ENCODE results near the gene DOCK1. TPM values are rescaled to one million over a fixed set of nuclear protein-coding genes. Genes with fewer than 3 reads are reported as not detected.

The DOCK1 gene
- polyA plus RNA-seq, 1 donor = 29.5 TPM

DNA sequence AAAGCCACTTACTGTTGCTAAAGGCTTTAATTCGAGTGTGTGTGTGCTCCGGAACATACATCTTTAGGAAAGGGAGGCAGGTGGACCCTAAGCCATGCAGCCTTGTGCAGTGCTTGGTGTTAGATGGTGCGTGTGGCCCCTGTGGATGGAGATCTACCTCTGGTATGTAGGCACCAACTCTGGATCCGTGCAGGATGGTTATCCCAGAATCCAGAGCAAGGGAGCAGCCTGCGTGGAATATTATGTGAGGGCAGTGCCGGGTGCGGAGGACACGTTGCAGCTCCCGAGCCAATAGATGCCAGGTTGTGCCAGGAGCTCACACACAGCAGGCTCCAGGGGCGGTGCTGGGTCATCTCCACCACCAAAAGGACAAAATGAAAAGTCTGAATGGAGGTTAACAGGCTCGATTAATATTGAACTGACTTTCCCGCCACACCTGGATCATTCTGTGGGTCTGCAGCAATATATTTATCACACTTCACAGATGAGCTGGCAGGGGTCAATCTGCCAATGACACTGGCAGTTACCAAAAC lies 500.9 kb downstream of the DOCK1 start:
- Histone ChIP-seq H3K4me1 (ENCODE audit: control insufficient read depth, insufficient read depth, low read length) (no peaks in the 10 kb centered on the region), H3K27me3 (ENCODE audit: control insufficient read depth, insufficient read depth, low read length) (no peaks in the 10 kb centered on the region), H3K4me3 (ENCODE audit: low read length) (no peak overlapping the region), H3K36me3 (ENCODE audit: control insufficient read depth, insufficient read depth, low read length) (peaks cover 19% of the 10 kb centered on the region), H3K27ac (ENCODE audit: low read length) (no peak overlapping the region), H3K9me3 (ENCODE audit: control insufficient read depth, low read depth, low read length) (no peaks in the 10 kb centered on the region)
- no CpG with 5 or more reads among the region's 12 CpGs for WGBS (ENCODE audit: insufficient coverage, low lambda C conversion rate)
- DNase-seq = no peak

DNA sequence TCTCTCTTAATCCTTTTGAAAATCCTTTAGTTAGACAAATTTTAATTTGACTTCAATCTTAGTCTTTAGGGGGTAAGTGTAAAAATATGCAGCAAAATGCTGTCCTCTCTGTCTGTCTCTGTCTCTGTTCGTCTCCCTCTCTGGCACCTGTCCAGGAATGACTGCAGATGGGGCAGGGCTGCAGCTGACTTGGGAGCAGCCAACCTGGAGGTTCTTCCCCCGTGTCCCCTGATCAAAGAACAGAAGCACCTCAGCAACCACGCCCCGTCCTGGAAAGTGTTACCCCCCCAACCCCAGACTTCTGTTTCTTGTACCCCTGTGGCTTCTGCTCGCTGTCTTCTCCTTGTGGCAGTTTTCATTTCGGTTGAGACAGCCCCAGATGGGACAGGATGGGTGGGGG lies 502.3 kb downstream of the DOCK1 start:
- Histone ChIP-seq H3K4me1 (ENCODE audit: control insufficient read depth, insufficient read depth, low read length) (no peaks in the 10 kb centered on the region), H3K27ac (ENCODE audit: low read length) (no peak overlapping the region), H3K36me3 (ENCODE audit: control insufficient read depth, insufficient read depth, low read length) (peaks cover 24% of the 10 kb centered on the region), H3K4me3 (ENCODE audit: low read length) (no peak overlapping the region), H3K9me3 (ENCODE audit: control insufficient read depth, low read depth, low read length) (no peaks in the 10 kb centered on the region), H3K27me3 (ENCODE audit: control insufficient read depth, insufficient read depth, low read length) (no peaks in the 10 kb centered on the region)
- no CpG with 5 or more reads among the region's 6 CpGs for WGBS (ENCODE audit: insufficient coverage, low lambda C conversion rate)
- DNase-seq = no peak

GRCh38 chr10:127408112-127408710 lies 503.0 kb downstream of the DOCK1 start:
- H3K4me1 ChIP-seq (ENCODE audit: control insufficient read depth, insufficient read depth, low read length) = no peaks in the 10 kb centered on the region
- no peak for DNase-seq
- H3K4me3 ChIP-seq (ENCODE audit: low read length) = no peak overlapping the region
- H3K27me3 ChIP-seq (ENCODE audit: control insufficient read depth, insufficient read depth, low read length) = no peaks in the 10 kb centered on the region
- H3K27ac ChIP-seq (ENCODE audit: low read length) = no peak overlapping the region
- H3K9me3 ChIP-seq (ENCODE audit: control insufficient read depth, low read depth, low read length) = no peaks in the 10 kb centered on the region
- peaks cover 29% of the 10 kb centered on the region for H3K36me3 ChIP-seq (ENCODE audit: control insufficient read depth, insufficient read depth, low read length)
- WGBS (ENCODE audit: insufficient coverage, low lambda C conversion rate) = no CpG with 5 or more reads among the region's 15 CpGs

DNA sequence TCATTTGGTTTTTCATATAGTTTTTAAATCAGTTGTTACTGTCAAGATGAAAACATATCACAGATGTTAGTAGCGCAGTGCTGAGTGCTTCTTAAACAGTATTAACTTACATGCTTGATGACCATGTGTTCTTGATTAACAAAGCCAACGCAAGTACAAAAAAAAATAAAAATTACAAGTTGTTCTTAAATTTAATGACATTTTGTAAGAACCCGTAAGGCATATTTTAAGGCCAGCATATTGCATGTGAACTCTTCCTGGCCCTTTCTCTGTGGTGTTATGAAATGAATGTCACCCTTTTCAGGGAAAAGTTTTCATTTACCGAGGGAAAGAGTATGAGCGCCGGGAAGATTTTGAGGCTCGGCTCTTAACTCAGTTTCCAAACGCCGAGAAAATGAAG lies 503.5 kb downstream of the DOCK1 start:
- peaks cover 29% of the 10 kb centered on the region for H3K36me3 ChIP-seq (ENCODE audit: control insufficient read depth, insufficient read depth, low read length)
- H3K4me3 ChIP-seq (ENCODE audit: low read length) = no peak overlapping the region
- no peaks in the 10 kb centered on the region for H3K4me1 ChIP-seq (ENCODE audit: control insufficient read depth, insufficient read depth, low read length)
- no peaks in the 10 kb centered on the region for H3K9me3 ChIP-seq (ENCODE audit: control insufficient read depth, low read depth, low read length)
- DNase-seq = no peak
- no peaks in the 10 kb centered on the region for H3K27me3 ChIP-seq (ENCODE audit: control insufficient read depth, insufficient read depth, low read length)
- 91% methylated on average over 3 of the region's 9 CpGs for WGBS (ENCODE audit: insufficient coverage, low lambda C conversion rate)
- H3K27ac ChIP-seq (ENCODE audit: low read length) = no peak overlapping the region

GRCh38 chr10:127410030-127410429 lies 504.8 kb downstream of the DOCK1 start:
- DNase-seq = no peak
- H3K9me3 ChIP-seq (ENCODE audit: control insufficient read depth, low read depth, low read length) = no peaks in the 10 kb centered on the region
- H3K36me3 ChIP-seq (ENCODE audit: control insufficient read depth, insufficient read depth, low read length) = peaks cover 33% of the 10 kb centered on the region
- no peak overlapping the region for H3K4me3 ChIP-seq (ENCODE audit: low read length)
- 75% methylated on average over 1 of the region's 9 CpGs for WGBS (ENCODE audit: insufficient coverage, low lambda C conversion rate)
- no peak overlapping the region for H3K27ac ChIP-seq (ENCODE audit: low read length)
- H3K4me1 ChIP-seq (ENCODE audit: control insufficient read depth, insufficient read depth, low read length) = no peaks in the 10 kb centered on the region
- H3K27me3 ChIP-seq (ENCODE audit: control insufficient read depth, insufficient read depth, low read length) = no peaks in the 10 kb centered on the region

DNA sequence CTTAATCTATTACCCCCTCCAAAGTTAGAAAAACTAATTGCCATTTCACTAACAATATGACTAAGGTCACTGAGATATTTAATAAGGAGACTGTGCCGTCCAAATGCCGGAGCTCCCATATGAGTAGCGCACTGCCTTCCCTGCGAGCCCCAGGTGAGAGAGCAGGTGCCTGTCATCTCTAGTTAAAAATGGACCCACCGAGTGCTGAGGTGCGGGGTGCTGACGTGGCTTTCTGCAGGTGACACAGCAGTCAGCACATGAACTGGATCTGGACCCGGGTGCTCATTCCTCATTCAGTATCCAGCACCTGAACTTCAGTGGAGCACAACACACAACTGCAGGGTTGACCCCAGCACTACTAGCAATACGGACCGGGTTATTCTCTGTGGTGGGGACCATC lies 505.8 kb downstream of the DOCK1 start:
- Histone ChIP-seq H3K4me3 (ENCODE audit: low read length) (no peak overlapping the region), H3K36me3 (ENCODE audit: control insufficient read depth, insufficient read depth, low read length) (peaks cover 41% of the 10 kb centered on the region), H3K27me3 (ENCODE audit: control insufficient read depth, insufficient read depth, low read length) (no peaks in the 10 kb centered on the region), H3K27ac (ENCODE audit: low read length) (no peak overlapping the region), H3K9me3 (ENCODE audit: control insufficient read depth, low read depth, low read length) (no peaks in the 10 kb centered on the region), H3K4me1 (ENCODE audit: control insufficient read depth, insufficient read depth, low read length) (no peaks in the 10 kb centered on the region)
- DNase-seq = no peak
- WGBS (ENCODE audit: insufficient coverage, low lambda C conversion rate) = no CpG with 5 or more reads among the region's 10 CpGs

- WGBS (ENCODE audit: insufficient coverage, low lambda C conversion rate) = no CpG with 5 or more reads among the region's 11 CpGs
- no peak for DNase-seq
- no peaks in the 10 kb centered on the region for H3K9me3 ChIP-seq (ENCODE audit: control insufficient read depth, low read depth, low read length)
- H3K27ac ChIP-seq (ENCODE audit: low read length) = no peak overlapping the region
- no peak overlapping the region for H3K4me3 ChIP-seq (ENCODE audit: low read length)
- no peaks in the 10 kb centered on the region for H3K4me1 ChIP-seq (ENCODE audit: control insufficient read depth, insufficient read depth, low read length)
- peaks cover 41% of the 10 kb centered on the region for H3K36me3 ChIP-seq (ENCODE audit: control insufficient read depth, insufficient read depth, low read length)
- no peaks in the 10 kb centered on the region for H3K27me3 ChIP-seq (ENCODE audit: control insufficient read depth, insufficient read depth, low read length)
Measured at GRCh38 chr10:127413326-127413725, 508.1 kb downstream of the DOCK1 start.

DNA sequence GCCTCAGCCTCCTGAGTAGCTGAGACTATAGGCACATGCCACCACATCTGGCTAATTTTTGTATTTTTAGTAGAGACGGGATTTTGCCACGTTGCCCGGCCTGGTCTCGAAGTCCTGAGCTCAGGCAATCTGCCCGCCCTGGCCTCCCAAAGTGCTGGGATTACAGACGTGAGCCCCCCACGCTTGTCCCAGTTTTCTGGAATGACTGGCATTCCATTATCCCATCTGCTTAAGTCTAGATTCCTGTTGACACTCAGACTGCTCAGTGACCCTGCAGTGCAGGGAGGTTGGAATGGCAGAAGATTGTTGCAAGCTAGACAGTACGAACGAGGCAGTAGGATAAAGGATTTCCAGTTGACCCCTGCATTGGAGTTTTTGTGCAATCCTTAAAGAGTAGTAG lies 508.8 kb downstream of the DOCK1 start:
- no CpG with 5 or more reads among the region's 9 CpGs for WGBS (ENCODE audit: insufficient coverage, low lambda C conversion rate)
- Histone ChIP-seq H3K4me1 (ENCODE audit: control insufficient read depth, insufficient read depth, low read length) (no peaks in the 10 kb centered on the region), H3K27me3 (ENCODE audit: control insufficient read depth, insufficient read depth, low read length) (no peaks in the 10 kb centered on the region), H3K27ac (ENCODE audit: low read length) (no peak overlapping the region), H3K4me3 (ENCODE audit: low read length) (no peak overlapping the region), H3K36me3 (ENCODE audit: control insufficient read depth, insufficient read depth, low read length) (peaks cover 45% of the 10 kb centered on the region), H3K9me3 (ENCODE audit: control insufficient read depth, low read depth, low read length) (no peaks in the 10 kb centered on the region)
- no peak for DNase-seq

DNA sequence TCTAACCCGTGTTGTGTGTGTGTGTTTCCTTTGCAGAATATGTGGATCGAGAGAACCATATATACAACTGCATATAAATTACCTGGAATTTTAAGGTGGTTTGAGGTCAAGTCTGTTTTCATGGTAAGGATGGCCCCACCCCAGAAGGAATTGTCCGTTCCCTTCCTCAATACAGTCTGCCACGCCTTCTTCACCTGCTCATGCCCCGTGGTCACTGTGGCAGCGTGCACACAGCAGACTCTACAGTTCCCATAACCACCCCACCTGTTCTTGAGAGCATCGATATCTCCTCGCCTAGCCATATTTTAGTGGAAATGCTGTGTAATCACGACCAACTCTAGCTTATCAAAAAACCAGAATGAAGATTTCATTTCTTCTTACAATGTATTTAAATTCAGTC lies 509.9 kb downstream of the DOCK1 start:
- Histone ChIP-seq H3K4me3 (ENCODE audit: low read length) (no peak overlapping the region), H3K27me3 (ENCODE audit: control insufficient read depth, insufficient read depth, low read length) (no peaks in the 10 kb centered on the region), H3K4me1 (ENCODE audit: control insufficient read depth, insufficient read depth, low read length) (no peaks in the 10 kb centered on the region), H3K36me3 (ENCODE audit: control insufficient read depth, insufficient read depth, low read length) (peaks cover 51% of the 10 kb centered on the region), H3K9me3 (ENCODE audit: control insufficient read depth, low read depth, low read length) (no peaks in the 10 kb centered on the region), H3K27ac (ENCODE audit: low read length) (no peak overlapping the region)
- WGBS (ENCODE audit: insufficient coverage, low lambda C conversion rate) = 100% methylated on average over 2 of the region's 9 CpGs
- no peak for DNase-seq

- H3K4me3 ChIP-seq (ENCODE audit: low read length) = no peak overlapping the region
- no peaks in the 10 kb centered on the region for H3K9me3 ChIP-seq (ENCODE audit: control insufficient read depth, low read depth, low read length)
- peaks cover 48% of the 10 kb centered on the region for H3K36me3 ChIP-seq (ENCODE audit: control insufficient read depth, insufficient read depth, low read length)
- H3K27me3 ChIP-seq (ENCODE audit: control insufficient read depth, insufficient read depth, low read length) = no peaks in the 10 kb centered on the region
- H3K4me1 ChIP-seq (ENCODE audit: control insufficient read depth, insufficient read depth, low read length) = no peaks in the 10 kb centered on the region
- no CpG with 5 or more reads among the region's 12 CpGs for WGBS (ENCODE audit: insufficient coverage, low lambda C conversion rate)
- DNase-seq = no peak
- H3K27ac ChIP-seq (ENCODE audit: low read length) = no peak overlapping the region
Measured at GRCh38 chr10:127415901-127416581, 510.8 kb downstream of the DOCK1 start.

DNA sequence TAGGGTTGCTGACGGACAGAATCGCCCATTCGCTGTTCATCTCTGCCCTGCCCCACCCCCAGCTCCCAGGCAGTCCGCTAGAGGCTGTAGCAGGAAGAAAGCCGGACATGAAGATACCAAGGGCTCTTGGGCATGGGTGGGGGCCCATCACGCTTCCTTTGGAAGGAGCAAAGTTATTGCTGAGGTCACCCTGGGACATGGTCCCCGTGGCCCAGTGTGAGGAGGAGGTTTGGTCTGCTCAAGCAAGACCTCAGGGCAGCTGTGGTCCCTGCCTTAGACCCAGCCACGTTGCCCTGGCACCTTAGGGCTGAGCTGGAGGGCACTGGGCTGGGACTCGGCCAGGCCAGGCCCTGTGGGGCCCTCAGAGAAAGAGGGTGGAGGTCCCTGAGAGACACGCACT lies 511.8 kb downstream of the DOCK1 start:
- Histone ChIP-seq H3K9me3 (ENCODE audit: control insufficient read depth, low read depth, low read length) (no peaks in the 10 kb centered on the region), H3K27me3 (ENCODE audit: control insufficient read depth, insufficient read depth, low read length) (no peaks in the 10 kb centered on the region), H3K36me3 (ENCODE audit: control insufficient read depth, insufficient read depth, low read length) (peaks cover 48% of the 10 kb centered on the region), H3K4me3 (ENCODE audit: low read length) (no peak overlapping the region), H3K4me1 (ENCODE audit: control insufficient read depth, insufficient read depth, low read length) (no peaks in the 10 kb centered on the region), H3K27ac (ENCODE audit: low read length) (no peak overlapping the region)
- no CpG with 5 or more reads among the region's 10 CpGs for WGBS (ENCODE audit: insufficient coverage, low lambda C conversion rate)
- DNase-seq = no peak
